ENCODE results near the gene TMEM198.

Gene TMEM198

DNA sequence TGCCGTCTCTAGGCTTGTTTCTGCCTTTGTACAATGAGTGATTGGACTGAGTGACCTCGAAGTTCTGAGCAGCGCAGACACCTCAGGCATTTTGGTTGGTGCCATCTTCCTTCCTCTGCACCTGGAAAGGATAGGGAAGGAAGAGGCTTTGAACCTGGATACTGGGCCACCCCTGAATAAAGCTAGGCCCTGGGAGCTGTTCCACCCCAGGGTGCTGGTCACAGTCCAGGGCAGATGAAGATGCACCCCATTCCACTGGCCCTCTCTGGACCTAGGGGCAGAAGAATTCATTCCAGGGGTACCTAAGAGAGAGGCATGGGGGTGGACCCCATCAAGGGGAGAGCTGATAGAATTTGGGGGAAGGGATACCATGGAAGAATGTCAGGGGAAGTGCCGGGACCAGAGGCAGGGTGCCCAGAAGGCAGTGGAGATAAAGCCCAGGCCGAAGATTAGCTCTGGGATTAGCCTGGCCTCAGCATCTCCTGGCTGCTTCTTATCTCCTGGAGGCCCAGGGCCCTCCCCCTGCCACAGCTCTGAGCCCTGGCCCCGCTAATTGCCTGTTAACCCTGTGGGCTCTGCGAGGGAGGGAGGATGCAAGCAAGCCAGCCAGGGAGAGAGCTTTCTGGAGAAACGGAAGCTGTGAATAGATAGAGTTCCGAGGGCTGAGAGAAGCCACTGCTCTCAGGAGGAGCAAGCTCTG lies 18.1 kb upstream of the TMEM198 start:
- no peaks in the 10 kb centered on the region for H3K9me3 ChIP-seq (replicated peaks in 1 of 11)
- no peak for TF ChIP-seq Cebpa-rat (IDR thresholded peaks at IDR 0.05)
- no peak overlapping the region for H3K27ac ChIP-seq
- H4K20me1 ChIP-seq: peaks cover 0 to 38% (median 0%) of the 10 kb centered on the region in 11 experiments; a peak in 8 of 22 replicates
- H3K4me2 ChIP-seq: no peak overlapping the region
- H3K36me3 ChIP-seq: no peaks in the 10 kb centered on the region
- peaks cover 85 to 94% (median 91%) of the 10 kb centered on the region in 11 experiments for H3K27me3 ChIP-seq
- H3K4me1 ChIP-seq: peaks cover 6 to 36% (median 30%) of the 10 kb centered on the region in 10 experiments; a peak in 18 of 20 replicates
- H3K4me3 ChIP-seq: no peak overlapping the region
- no peak overlapping the region for H3K9ac ChIP-seq

DNA sequence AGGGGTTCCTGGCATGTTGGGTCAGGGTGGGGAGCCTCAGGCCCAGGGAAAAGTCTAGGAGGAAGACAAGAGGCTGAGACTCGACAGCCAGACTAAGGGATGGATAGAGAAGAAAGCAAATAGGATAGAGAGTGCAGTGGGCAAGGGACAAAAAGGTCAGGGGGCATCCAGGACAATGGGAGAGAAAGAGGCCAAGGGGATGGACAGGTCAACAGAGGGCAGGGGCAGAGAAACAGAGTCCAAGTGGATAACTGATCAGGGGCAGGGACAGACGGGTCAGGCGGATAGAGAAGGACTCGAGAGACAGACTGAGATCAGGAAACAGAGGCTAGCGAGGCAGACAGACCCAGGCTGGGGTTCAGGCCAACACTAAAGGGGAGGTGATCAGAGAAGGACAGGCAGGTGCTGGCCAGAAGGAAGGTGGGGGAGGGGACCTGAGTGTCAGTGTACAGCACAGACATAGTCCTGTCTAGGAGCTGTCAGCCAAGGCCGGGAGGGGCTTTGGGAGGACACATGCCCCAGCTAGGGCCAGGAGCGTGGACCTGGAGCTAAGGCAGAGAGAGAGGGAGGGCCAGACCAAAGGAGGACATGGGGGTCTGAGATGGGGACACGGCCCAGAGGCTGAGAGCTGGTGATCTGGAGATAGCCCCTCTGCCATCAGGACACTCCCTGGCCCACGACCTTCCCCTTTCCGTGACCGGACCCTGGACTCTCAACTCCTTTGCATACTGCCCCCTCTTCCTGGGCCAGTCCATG lies 17.3 kb upstream of the TMEM198 start:
- TF ChIP-seq Cebpa-rat (IDR thresholded peaks at IDR 0.05): no peak
- Histone ChIP-seq H3K9me3 (replicated peaks in 1 of 11) (no peaks in the 10 kb centered on the region), H3K9ac (no peak overlapping the region), H3K27ac (no peak overlapping the region), H3K27me3 (peaks cover 77 to 86% (median 85%) of the 10 kb centered on the region in 11 experiments), H3K36me3 (no peaks in the 10 kb centered on the region), H3K4me2 (no peak overlapping the region), H3K4me1 (peaks cover 6 to 29% (median 23%) of the 10 kb centered on the region in 10 experiments; a peak in 18 of 20 replicates), H4K20me1 (peaks cover 0 to 37% (median 0%) of the 10 kb centered on the region in 11 experiments; a peak in 8 of 22 replicates), H3K4me3 (no peak overlapping the region)

DNA sequence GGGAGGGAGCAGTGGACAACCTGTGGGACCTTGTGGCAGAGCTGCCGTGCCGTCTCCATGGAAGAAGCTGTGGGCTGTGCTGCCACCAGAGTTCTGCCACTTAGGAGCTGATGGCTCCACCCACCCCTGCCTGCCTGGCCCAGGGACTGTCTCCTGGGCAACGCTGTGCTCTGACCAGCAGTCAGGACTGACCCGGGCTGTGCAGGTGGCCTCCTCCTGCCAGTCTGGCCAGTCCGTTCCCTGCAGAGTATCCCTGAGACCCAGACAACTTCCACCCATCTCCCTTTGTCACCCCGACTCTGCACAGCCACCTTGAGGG lies 16.8 kb upstream of the TMEM198 start:
- Histone ChIP-seq H3K27ac (no peak overlapping the region), H3K4me3 (no peak overlapping the region), H3K4me2 (no peak overlapping the region), H3K27me3 (peaks cover 71 to 80% (median 79%) of the 10 kb centered on the region in 11 experiments), H3K9ac (no peak overlapping the region), H4K20me1 (peaks cover 0 to 37% (median 0%) of the 10 kb centered on the region in 11 experiments; a peak in 8 of 22 replicates), H3K9me3 (replicated peaks in 1 of 11) (no peaks in the 10 kb centered on the region), H3K36me3 (no peaks in the 10 kb centered on the region), H3K4me1 (peaks cover 5 to 23% (median 18%) of the 10 kb centered on the region in 10 experiments; a peak in 18 of 20 replicates)
- no peak for TF ChIP-seq Cebpa-rat (IDR thresholded peaks at IDR 0.05)

GRCh38 chr2:219527472-219527871 lies 16.4 kb upstream of the TMEM198 start:
- no peak for TF ChIP-seq Cebpa-rat (IDR thresholded peaks at IDR 0.05)
- Histone ChIP-seq H3K4me3 (no peak overlapping the region), H3K9me3 (replicated peaks in 1 of 11) (no peaks in the 10 kb centered on the region), H3K4me1 (peaks cover 4 to 20% (median 15%) of the 10 kb centered on the region in 10 experiments; a peak in 17 of 20 replicates), H3K27ac (no peak overlapping the region), H3K9ac (no peak overlapping the region), H3K36me3 (no peaks in the 10 kb centered on the region), H3K27me3 (peaks cover 67 to 76% (median 75%) of the 10 kb centered on the region in 11 experiments), H4K20me1 (peaks cover 0 to 37% (median 0%) of the 10 kb centered on the region in 11 experiments; a peak in 8 of 22 replicates), H3K4me2 (no peak overlapping the region)

GRCh38 chr2:219530048-219530963 lies 13.5 kb upstream of the TMEM198 start:
- Histone ChIP-seq H3K27me3 (peaks cover 42 to 48% (median 47%) of the 10 kb centered on the region in 11 experiments), H3K27ac (no peak overlapping the region), H4K20me1 (peaks cover 0 to 36% (median 0%) of the 10 kb centered on the region in 11 experiments; a peak in 8 of 22 replicates), H3K36me3 (no peaks in the 10 kb centered on the region), H3K9ac (peak overlapping the region in 2 of 11 experiments; percentile 25 to 27; a peak in 1 of 22 replicates), H3K4me3 (no peak overlapping the region), H3K4me1 (peaks cover 0 to 7% (median 5%) of the 10 kb centered on the region in 10 experiments; a peak in 12 of 20 replicates), H3K9me3 (replicated peaks in 1 of 11) (no peaks in the 10 kb centered on the region), H3K4me2 (peak overlapping the region; percentile 41 to 72 (median 66))
- TF ChIP-seq Cebpa-rat (IDR thresholded peaks at IDR 0.05): no peak

GRCh38 chr2:219531639-219532377 lies 12.0 kb upstream of the TMEM198 start:
- H3K4me2 ChIP-seq: no peak overlapping the region
- H3K4me1 ChIP-seq: peaks cover 0 to 8% (median 6%) of the 10 kb centered on the region in 10 experiments; a peak in 15 of 20 replicates
- no peaks in the 10 kb centered on the region for H3K36me3 ChIP-seq
- peaks cover 31 to 33% (median 32%) of the 10 kb centered on the region in 11 experiments for H3K27me3 ChIP-seq
- H4K20me1 ChIP-seq: peaks cover 0 to 28% (median 0%) of the 10 kb centered on the region in 11 experiments; a peak in 7 of 22 replicates
- H3K9ac ChIP-seq: no peak overlapping the region
- no peak for TF ChIP-seq Cebpa-rat (IDR thresholded peaks at IDR 0.05)
- H3K9me3 ChIP-seq (replicated peaks in 1 of 11): no peaks in the 10 kb centered on the region
- no peak overlapping the region for H3K27ac ChIP-seq
- H3K4me3 ChIP-seq: no peak overlapping the region

GRCh38 chr2:219532378-219532649 lies 11.5 kb upstream of the TMEM198 start:
- Histone ChIP-seq H3K27ac (no peak overlapping the region), H3K27me3 (peaks cover 26 to 28% (median 27%) of the 10 kb centered on the region in 11 experiments), H4K20me1 (peaks cover 0 to 29% (median 0%) of the 10 kb centered on the region in 11 experiments; a peak in 6 of 22 replicates), H3K4me3 (no peak overlapping the region), H3K9me3 (replicated peaks in 1 of 11) (no peaks in the 10 kb centered on the region), H3K36me3 (no peaks in the 10 kb centered on the region), H3K4me1 (peaks cover 0 to 13% (median 11%) of the 10 kb centered on the region in 10 experiments; a peak in 15 of 20 replicates), H3K9ac (no peak overlapping the region), H3K4me2 (no peak overlapping the region)
- no peak for TF ChIP-seq Cebpa-rat (IDR thresholded peaks at IDR 0.05)

Measured in BLaER1 treated with 17β-estradiol and CSF1 and Interleukin-3, amounts not matched to agents 10 nM and 100 nM (cell line).